H1 (cell line): ENCODE results near the gene CAMKK1. TPM values are rescaled to one million over a fixed set of nuclear protein-coding genes. Genes with fewer than 3 reads are reported as not detected.

Experiments
- CREB1 ChIP-seq: IDR thresholded peaks from 2 replicates; pipeline ENCODE4 v1.6.1; 2012; ENCODE audit warnings: inconsistent platforms
- E2F6 ChIP-seq: IDR thresholded peaks from 2 replicates; pipeline ENCODE4 v1.6.1; 2012; ENCODE audit warnings: inconsistent platforms
- KDM5A ChIP-seq: fragments of 200-600 bp; IDR thresholded peaks from 2 replicates; pipeline ENCODE4 v1.7.1; 2012; ENCODE audit warnings: mild to moderate bottlenecking, low read length, inconsistent platforms, mixed read lengths
- SIRT6 ChIP-seq: IDR thresholded peaks from one replicate; pipeline ENCODE4 v1.7.1; 2012; ENCODE audit warnings: low read length, inconsistent platforms
- polyA plus RNA-seq, 7 experiments: library from polyadenylated mRNA; depleted of rRNA in 3 of 7; stranded (reverse) in 5 of 7; unstranded in 2 of 7; fragments of >200 nt in 5 of 7; fragments of 200-250 nt in 2 of 7; gene quantifications; 1 replicate in 5 of 7; 2 replicates in 1 of 7; 4 replicates in 1 of 7; pipeline versions ENCODE4 v1.2.1 to v1.2.3, GENCODE V29; 2011 to 2013; ENCODE audit warnings: missing spikeins in 2 of 7, mixed read lengths in 2 of 7
- total RNA-seq: library from RNA; stranded (reverse); fragmentation: NEBNext Ultra II Directional; extraction: Animal tissue kit (Norgen Biotek cat#: 25700); gene quantifications from 2 replicates; pipeline ENCODE4 v1.2.1, GENCODE V29; 2021
- TF ChIP-seq, protein P1 (sequence below): IDR thresholded peaks from 2 replicates; pipeline ENCODE4 v1.6.1; 2011; ENCODE audit warnings: low read depth, mild to moderate bottlenecking, low read length; ENCODE audit not compliant: insufficient read depth

Gene CAMKK1
- total and polyA plus RNA-seq, 2 of the 8 experiments (the other 6 are each of a cell fraction or from before 2014, with no cell fraction given), result 7.1 to 7.6 TPM

DNA sequence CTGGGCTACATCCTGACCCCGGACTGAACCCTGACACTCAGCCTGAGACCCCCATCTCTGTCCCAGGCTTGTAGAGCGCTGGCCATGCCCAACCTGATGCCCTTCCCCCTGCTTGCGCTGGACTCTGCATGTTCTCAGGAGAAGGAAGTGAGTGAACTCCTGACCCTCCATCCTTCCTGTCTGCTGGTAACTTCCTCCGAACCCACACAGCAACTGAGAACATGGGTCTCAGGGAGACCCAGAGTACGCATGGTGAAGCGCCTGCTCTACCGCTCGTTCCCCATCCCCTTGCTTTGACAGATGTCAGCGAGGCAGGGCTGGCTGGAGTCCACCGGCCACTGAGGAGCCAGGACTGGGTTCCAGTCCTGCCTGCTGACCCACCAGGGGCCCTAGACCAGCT, 6.1 kb downstream of the CAMKK1 start (continued):
- TF ChIP-seq E2F6 (no peak), KDM5A (no peak), CREB1 (no peak), SIRT6 (no peak)
- TF ChIP-seq, protein P1, sequence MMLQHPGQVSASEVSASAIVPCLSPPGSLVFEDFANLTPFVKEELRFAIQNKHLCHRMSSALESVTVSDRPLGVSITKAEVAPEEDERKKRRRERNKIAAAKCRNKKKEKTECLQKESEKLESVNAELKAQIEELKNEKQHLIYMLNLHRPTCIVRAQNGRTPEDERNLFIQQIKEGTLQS, result no peak
